Heart left ventricle (tissue), 13 donors: ENCODE data around the gene HSPB9.

ENCODE experiments used
- CTCF ChIP-seq, 12 donors: fragments of 200-600 bp; sonication (generic) in 4 of 12; IDR thresholded peaks; one replicate each; pipeline versions ENCODE4 v1.5.0 to v1.8.0; 2018 to 2022; ENCODE audit warnings: antibody characterized with exemption in 12 of 12, mild to moderate bottlenecking in 5 of 12
- POLR2A ChIP-seq, 2 donors: fragments of 450-650 bp; IDR thresholded peaks; one replicate each; pipeline ENCODE4 v1.6.1; 2017; ENCODE audit warnings: antibody characterized with exemption in 2 of 2, mild to moderate bottlenecking in 2 of 2, moderate library complexity in 2 of 2
- donor health status: ischemic (EF 13 %, LVEDD 7.1; RV severe dilation, severe dysfunction).
- donor health status: DM: no; HTN: yes; CAD: no.
- donor health status: DM: no; HTN: no; CAD: no.
- donor health status: ischemic (EF 25% LVEDD 6.9; RV normal size, moderate dysfunction).
- donor health status: ischemic (EF 25% LVEDD 5.7; RV mildly dilated, moderate dysfunction).
- donor health status: ischemic (EF 35%, LVEDD 5.7; RV mildly dilated, moderate dysfunction).
- donor health status: nonischemic (EF 11% LVEDD 7.7; RV severe dilation, severe dysfunction).
- donor health status: DM: yes; HTN: yes; CAD: no.
- donor health status: PGD.
- donor health status: ischemic (EF 29% LVEDD 5.4; RV normal size, mild dysfunction).
- donor health status: nonischemic (EF 23%, LVEDD 6.1; RV moderate dilation, normal function).

GRCh38 chr17:42109086-42109485, 13.5 kb upstream of the HSPB9 start:
- no peak for TF ChIP-seq CTCF (IDR thresholded peaks at IDR 0.05)
- TF ChIP-seq POLR2A (IDR thresholded peaks at IDR 0.05) = no peak
